PC-3 (cell line): ENCODE data around the gene CTNNA3. TPM values are rescaled to one million over a fixed set of nuclear protein-coding genes. Genes with fewer than 3 reads are reported as not detected.

ENCODE experiments used
- ATAC-seq: fragments of 200-7000 bp; cut with Tn5 transposase; 2 replicates; pipeline ENCODE4 v1.9.1; 2020; ENCODE audit warnings: mild to moderate bottlenecking, moderate library complexity
- BruUV-seq: library from RNA; stranded (reverse); fragments of 400-500 nt; replicated peaks from 2 replicates; lab custom pipeline; 2021; lab: Mats Ljungman, UMichigan
- CTCF ChIA-PET: fragments of 300-600 bp; sonication (Branson Sonifier 250); formaldehyde crosslinking; loops from one replicate; lab custom pipeline; 2022; ENCODE audit warnings: antibody characterized with exemption; lab: Charles Lee
- POLR2A ChIA-PET: fragments of 300-600 bp; sonication (Branson Sonifier 250); formaldehyde crosslinking; loops from one replicate; lab custom pipeline; 2022; ENCODE audit warnings: antibody characterized with exemption; ENCODE audit not compliant: unreplicated experiment; lab: Charles Lee
- DNase-seq: peaks from one replicate; pipeline ENCODE4 v3.0.0-alpha.2; 2015
- H2AFZ ChIP-seq: fragments of 300-600 bp; sonication (generic); 2 replicates; pipeline ENCODE4 v1.6.0; 2016; ENCODE audit warnings: antibody characterized with exemption, low read length
- H3F3A ChIP-seq: fragments of 300-600 bp; sonication (generic); one replicate; pipeline ENCODE4 v1.6.0; 2017; ENCODE audit warnings: antibody characterized with exemption, low read length, control low read depth, mild to moderate bottlenecking; ENCODE audit not compliant: unreplicated experiment
- H3K27ac ChIP-seq: fragments of 300-600 bp; sonication (generic); 2 replicates; pipeline ENCODE4 v1.5.1; 2016; ENCODE audit warnings: mild to moderate bottlenecking, low read length
- H3K27me3 ChIP-seq: fragments of 300-600 bp; sonication (generic); 2 replicates; pipeline ENCODE4 v1.6.1; 2016; ENCODE audit warnings: low read length, mixed read lengths
- H3K36me3 ChIP-seq: fragments of 300-600 bp; sonication (generic); 2 replicates; pipeline ENCODE4 v1.6.1; 2016; ENCODE audit warnings: low read depth, mixed run types, low read length, mixed read lengths
- H3K4me1 ChIP-seq: fragments of 300-600 bp; sonication (generic); 2 replicates; pipeline ENCODE4 v1.5.1; 2016; ENCODE audit warnings: low read length; ENCODE audit not compliant: insufficient read depth
- H3K4me2 ChIP-seq: fragments of 300-600 bp; sonication (generic); 2 replicates; pipeline ENCODE4 v1.6.0; 2016; ENCODE audit warnings: low read length
- H3K4me3 ChIP-seq: fragments of 300-600 bp; sonication (generic); 2 replicates; pipeline ENCODE4 v1.5.1; 2016; ENCODE audit warnings: mild to moderate bottlenecking, low read length, mixed read lengths
- H3K79me2 ChIP-seq: fragments of 300-600 bp; sonication (generic); 2 replicates; pipeline ENCODE4 v1.6.1; 2017; ENCODE audit warnings: low read length, mixed read lengths
- H3K9ac ChIP-seq: fragments of 300-600 bp; sonication (generic); 2 replicates; pipeline ENCODE4 v1.6.0; 2016; ENCODE audit warnings: mild to moderate bottlenecking, low read length
- H3K9me2 ChIP-seq: fragments of 300-600 bp; sonication (generic); replicated peaks from 2 replicates; pipeline ENCODE4 v1.6.1; 2016; ENCODE audit warnings: mixed run types, low read length, mixed read lengths
- H3K9me3 ChIP-seq: fragments of 300-600 bp; sonication (generic); 2 replicates; pipeline ENCODE4 v1.6.1; 2016; ENCODE audit warnings: low read length, mixed read lengths
- H4K20me1 ChIP-seq: fragments of 300-600 bp; sonication (generic); 2 replicates; pipeline ENCODE4 v1.6.1; 2016; ENCODE audit warnings: low read length, mixed read lengths
- EZH2 ChIP-seq: fragments of 300-600 bp; sonication (generic); IDR thresholded peaks from one replicate; pipeline ENCODE4 v1.6.1; 2017; ENCODE audit warnings: antibody characterized with exemption, mild to moderate bottlenecking, low read length; ENCODE audit not compliant: unreplicated experiment
- EZH2phosphoT487 ChIP-seq: fragments of 300-600 bp; sonication (generic); IDR thresholded peaks from 2 replicates; pipeline ENCODE4 v1.6.1; 2018; ENCODE audit warnings: mild to moderate bottlenecking, antibody characterized with exemption, low read length, borderline replicate concordance
- intact Hi-C: fragments of 100-400 bp; cut with micrococcal nuclease; formaldehyde crosslinking; loops from 2 replicates; pipeline ENCODE4 v1.9.0; 2023
- total RNA-seq: library from RNA; depleted of rRNA; stranded (reverse); fragments of >200 nt; gene quantifications from 2 replicates; pipeline ENCODE4 v1.2.3, GENCODE V29; 2014
- TF ChIP-seq, protein P1 (sequence below): fragments of 300-600 bp; sonication (generic); conservative IDR thresholded peaks from 2 replicates; pipeline ENCODE4 v1.5.1; 2017; ENCODE audit warnings: antibody characterized with exemption, low read depth, mild to moderate bottlenecking, low read length

CTNNA3 gene
- total RNA-seq, 1 experiment from 2014 or later: 1.9 TPM

DNA sequence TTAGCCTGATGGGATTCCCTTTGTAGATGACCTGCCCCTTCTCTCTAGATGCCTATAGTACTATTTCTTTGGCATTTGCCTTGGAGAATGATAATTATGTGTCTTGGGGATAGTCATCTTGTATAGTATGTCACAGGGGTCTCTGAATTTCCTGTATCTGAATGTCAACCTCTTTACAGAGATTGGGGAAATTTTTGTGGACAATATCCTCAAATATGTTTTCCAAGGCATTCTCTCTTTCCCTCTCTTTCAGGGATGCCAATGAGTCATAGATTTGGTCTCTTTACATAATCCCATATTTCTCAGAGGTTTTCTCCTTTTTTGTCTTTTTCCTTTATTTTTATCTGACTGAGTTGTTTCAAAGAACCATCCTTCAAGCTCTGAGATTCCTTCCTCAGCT lies 99.4 kb downstream of the CTNNA3 start:
- Histone ChIP-seq H3K4me2 (no peak overlapping the region), H3K4me1 (peaks cover 2% of the 10 kb centered on the region), H3K9me3 (0 out of 2 replicates have a peak, but pooled peaks cover 8% of the 10 kb centered on the region), H2AFZ (no peak overlapping the region), H4K20me1 (no peaks in the 10 kb centered on the region), H3K27ac (no peak overlapping the region), H3F3A (no peaks in the 10 kb centered on the region), H3K9me2 (no peaks in the 10 kb centered on the region; the same call in 1 of the 2 replicates), H3K9ac (no peak overlapping the region), H3K27me3 (no peaks in the 10 kb centered on the region), H3K4me3 (no peak overlapping the region), H3K36me3 (no peaks in the 10 kb centered on the region), H3K79me2 (no peaks in the 10 kb centered on the region)
- no peak for TF ChIP-seq EZH2
- TF ChIP-seq, protein P1, sequence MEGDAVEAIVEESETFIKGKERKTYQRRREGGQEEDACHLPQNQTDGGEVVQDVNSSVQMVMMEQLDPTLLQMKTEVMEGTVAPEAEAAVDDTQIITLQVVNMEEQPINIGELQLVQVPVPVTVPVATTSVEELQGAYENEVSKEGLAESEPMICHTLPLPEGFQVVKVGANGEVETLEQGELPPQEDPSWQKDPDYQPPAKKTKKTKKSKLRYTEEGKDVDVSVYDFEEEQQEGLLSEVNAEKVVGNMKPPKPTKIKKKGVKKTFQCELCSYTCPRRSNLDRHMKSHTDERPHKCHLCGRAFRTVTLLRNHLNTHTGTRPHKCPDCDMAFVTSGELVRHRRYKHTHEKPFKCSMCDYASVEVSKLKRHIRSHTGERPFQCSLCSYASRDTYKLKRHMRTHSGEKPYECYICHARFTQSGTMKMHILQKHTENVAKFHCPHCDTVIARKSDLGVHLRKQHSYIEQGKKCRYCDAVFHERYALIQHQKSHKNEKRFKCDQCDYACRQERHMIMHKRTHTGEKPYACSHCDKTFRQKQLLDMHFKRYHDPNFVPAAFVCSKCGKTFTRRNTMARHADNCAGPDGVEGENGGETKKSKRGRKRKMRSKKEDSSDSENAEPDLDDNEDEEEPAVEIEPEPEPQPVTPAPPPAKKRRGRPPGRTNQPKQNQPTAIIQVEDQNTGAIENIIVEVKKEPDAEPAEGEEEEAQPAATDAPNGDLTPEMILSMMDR: no peak
- no peak for TF ChIP-seq EZH2phosphoT487
- ATAC-seq: no peak
- POLR2A ChIA-PET: no interaction called here
- BruUV-seq: no TSS peak
- no peak for DNase-seq
- intact Hi-C loops: no loop called here
- CTCF ChIA-PET: no interaction called here

DNA sequence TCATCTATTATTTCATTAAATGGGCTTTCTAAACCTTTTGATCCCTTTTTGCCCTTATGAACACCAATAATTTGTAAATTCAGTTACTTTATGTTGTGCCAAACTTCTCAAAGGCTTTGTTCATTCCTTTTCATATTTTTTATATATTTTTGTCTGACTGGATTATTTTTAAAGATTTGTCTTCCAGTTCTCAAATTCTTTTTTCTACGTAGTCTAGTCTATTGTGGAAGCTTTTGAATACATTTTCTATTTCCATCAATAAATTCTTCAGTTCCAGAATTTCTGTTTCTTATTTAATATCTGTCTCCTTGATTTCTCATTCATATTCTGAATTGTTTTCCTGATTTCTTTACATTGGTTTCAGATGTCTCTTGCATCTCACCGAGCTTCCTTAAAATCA lies 108.2 kb downstream of the CTNNA3 start:
- H3K9me2 ChIP-seq: no peaks in the 10 kb centered on the region; the same call in 1 of the 2 replicates
- H3K79me2 ChIP-seq: no peaks in the 10 kb centered on the region
- H3K9ac ChIP-seq: no peak overlapping the region
- no peak overlapping the region for H3K4me3 ChIP-seq
- TF ChIP-seq, protein P1: no peak
- TF ChIP-seq EZH2 (no peak), EZH2phosphoT487 (no peak)
- H3K36me3 ChIP-seq: no peaks in the 10 kb centered on the region
- H2AFZ ChIP-seq: no peak overlapping the region
- ATAC-seq (no peak), DNase-seq (no peak)
- H3K27me3 ChIP-seq: no peaks in the 10 kb centered on the region
- H3F3A ChIP-seq: no peaks in the 10 kb centered on the region
- CTCF ChIA-PET: no interaction called here
- H3K4me2 ChIP-seq: no peak overlapping the region
- no peak overlapping the region for H3K27ac ChIP-seq
- H3K4me1 ChIP-seq: no peaks in the 10 kb centered on the region
- no TSS peak for BruUV-seq
- POLR2A ChIA-PET: no interaction called here
- peaks cover 35% of the 10 kb centered on the region for H3K9me3 ChIP-seq
- no peaks in the 10 kb centered on the region for H4K20me1 ChIP-seq
- intact Hi-C loops: no loop called here

DNA sequence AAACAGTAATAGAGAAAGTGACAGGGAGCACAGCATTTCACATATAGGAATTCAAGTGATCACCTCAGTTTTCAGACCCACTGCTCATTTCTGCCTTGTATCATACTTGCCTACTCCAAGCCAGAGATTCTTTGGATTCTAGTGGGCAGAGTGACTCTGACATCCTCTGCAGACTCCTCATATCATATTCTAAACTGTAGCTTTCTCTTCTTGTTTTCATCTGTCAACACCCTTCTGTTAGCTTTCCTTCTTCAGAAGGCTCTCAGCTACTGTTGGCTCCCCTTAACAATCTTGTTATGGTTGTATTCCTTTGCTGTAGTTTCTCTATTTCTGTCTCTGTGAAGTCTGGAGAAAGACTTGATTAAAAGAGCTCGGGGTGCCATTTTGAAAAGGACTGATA lies 120.5 kb downstream of the CTNNA3 start:
- H3K9me3 ChIP-seq: no peaks in the 10 kb centered on the region
- H3K4me1 ChIP-seq: no peaks in the 10 kb centered on the region
- intact Hi-C loops: no loop called here
- peaks cover 34% of the 10 kb centered on the region for H3K27me3 ChIP-seq
- no peaks in the 10 kb centered on the region for H4K20me1 ChIP-seq
- H3F3A ChIP-seq: no peaks in the 10 kb centered on the region
- H3K36me3 ChIP-seq: no peaks in the 10 kb centered on the region
- TF ChIP-seq EZH2 (no peak), EZH2phosphoT487 (no peak)
- TF ChIP-seq, protein P1: no peak
- H3K79me2 ChIP-seq: no peaks in the 10 kb centered on the region
- no peak overlapping the region for H2AFZ ChIP-seq
- no peak overlapping the region for H3K4me3 ChIP-seq
- BruUV-seq: no TSS peak
- H3K27ac ChIP-seq: no peak overlapping the region
- ChIA-PET CTCF (interaction anchor here (0.8 kb wide), 1 partner anchor 463 kb away, joined by 3 read pairs; no protein-coding TSS in a partner anchor), POLR2A (no interaction called here)
- no peak overlapping the region for H3K4me2 ChIP-seq
- ATAC-seq (no peak), DNase-seq (no peak)
- H3K9me2 ChIP-seq: no peaks in the 10 kb centered on the region
- H3K9ac ChIP-seq: no peak overlapping the region
